Neural progenitor cell (in vitro differentiated cells): ENCODE results near the gene SLC17A4.

Source experiments
- EZH2 ChIP-seq: fragments of 200-600 bp; sonication (generic); IDR thresholded peaks from 2 replicates; pipeline ENCODE4 v1.6.1; 2017; ENCODE audit warnings: antibody characterized with exemption, mild to moderate bottlenecking, moderate library complexity
- EZH2phosphoT487 ChIP-seq: fragments of 200-600 bp; sonication (generic); IDR thresholded peaks from 2 replicates; pipeline ENCODE4 v1.6.1; 2017; ENCODE audit warnings: antibody characterized with exemption
- TF ChIP-seq, protein P1 (sequence below): fragments of 200-600 bp; sonication (generic); IDR thresholded peaks from 2 replicates; pipeline ENCODE4 v1.5.1; 2017; ENCODE audit warnings: antibody characterized with exemption, mild to moderate bottlenecking

DNA sequence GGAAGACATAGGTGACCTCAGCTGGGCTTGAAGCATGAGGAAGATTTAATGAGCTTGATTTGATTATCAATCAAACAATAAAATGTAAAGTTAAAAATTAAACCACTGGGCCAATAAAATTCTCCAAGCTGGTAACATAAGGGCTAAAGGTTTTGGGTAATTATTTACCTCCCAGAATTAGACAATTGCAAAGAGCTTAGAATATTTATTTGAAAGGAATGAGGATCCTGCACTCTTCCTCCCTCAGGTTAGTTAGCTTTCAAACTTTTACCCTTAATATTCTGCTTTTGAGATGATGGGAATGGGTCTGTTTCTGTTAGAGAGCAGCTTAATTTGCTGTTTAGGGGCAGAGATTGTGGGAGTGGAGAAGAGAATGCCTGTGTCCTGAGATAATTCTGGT lies at the start of gene SLC17A4:
- TF ChIP-seq, protein P1, sequence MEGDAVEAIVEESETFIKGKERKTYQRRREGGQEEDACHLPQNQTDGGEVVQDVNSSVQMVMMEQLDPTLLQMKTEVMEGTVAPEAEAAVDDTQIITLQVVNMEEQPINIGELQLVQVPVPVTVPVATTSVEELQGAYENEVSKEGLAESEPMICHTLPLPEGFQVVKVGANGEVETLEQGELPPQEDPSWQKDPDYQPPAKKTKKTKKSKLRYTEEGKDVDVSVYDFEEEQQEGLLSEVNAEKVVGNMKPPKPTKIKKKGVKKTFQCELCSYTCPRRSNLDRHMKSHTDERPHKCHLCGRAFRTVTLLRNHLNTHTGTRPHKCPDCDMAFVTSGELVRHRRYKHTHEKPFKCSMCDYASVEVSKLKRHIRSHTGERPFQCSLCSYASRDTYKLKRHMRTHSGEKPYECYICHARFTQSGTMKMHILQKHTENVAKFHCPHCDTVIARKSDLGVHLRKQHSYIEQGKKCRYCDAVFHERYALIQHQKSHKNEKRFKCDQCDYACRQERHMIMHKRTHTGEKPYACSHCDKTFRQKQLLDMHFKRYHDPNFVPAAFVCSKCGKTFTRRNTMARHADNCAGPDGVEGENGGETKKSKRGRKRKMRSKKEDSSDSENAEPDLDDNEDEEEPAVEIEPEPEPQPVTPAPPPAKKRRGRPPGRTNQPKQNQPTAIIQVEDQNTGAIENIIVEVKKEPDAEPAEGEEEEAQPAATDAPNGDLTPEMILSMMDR, result no peak
- TF ChIP-seq EZH2 (no peak), EZH2phosphoT487 (no peak)
